GM18519 (cell line): Measurements from ENCODE around the gene CSRNP3.

ENCODE experiments used
- ATAC-seq: cut with Tn5 transposase; IDR thresholded peaks from one replicate; pipeline ENCODE4 v1.9.1; 2021; ENCODE audit warnings: mild to moderate bottlenecking, moderate library complexity; ENCODE audit not compliant: unreplicated experiment, low FRiP score

CSRNP3 gene

DNA sequence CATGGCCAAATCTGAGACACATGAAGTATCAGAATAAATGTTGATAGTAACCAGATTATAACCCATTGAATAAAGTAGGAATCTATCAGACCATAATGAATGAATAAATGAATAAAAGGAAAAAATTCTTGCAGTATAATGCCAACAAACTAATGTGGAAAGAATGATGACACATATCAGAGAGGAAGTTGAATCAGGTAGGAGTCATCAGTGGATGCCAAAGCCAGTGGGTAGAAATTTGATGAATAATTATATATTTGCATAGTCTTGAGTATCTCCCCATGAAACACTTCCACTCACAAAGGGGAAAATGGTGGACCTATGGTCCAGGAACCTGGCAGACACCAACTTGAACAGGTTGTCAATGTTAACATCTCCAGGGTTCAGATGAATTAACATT lies 255.9 kb downstream of the CSRNP3 start:
- no peak for ATAC-seq
